Measurements from ENCODE around the gene GADD45A.

GRCh38 chr1:67726224-67726623 lies 41.2 kb downstream of the GADD45A start:
- TF ChIP-seq CTCF (conservative IDR thresholded peaks at IDR 0.05 in 1 of 2, IDR thresholded peaks at IDR 0.05 in 1 of 2; ENCODE audit: low read depth in 1 of 2, low read length in 2 of 2) (no peak), EZH2 (IDR thresholded peaks at IDR 0.05; ENCODE audit: low read length, missing control alignments) (no peak)

Measured in fibroblast of lung (primary cell).